ENCODE data around the gene CCDC179.
A peak's percentile ranks its signal among the peaks of the same experiment; 100 is the strongest.

CCDC179 gene

DNA sequence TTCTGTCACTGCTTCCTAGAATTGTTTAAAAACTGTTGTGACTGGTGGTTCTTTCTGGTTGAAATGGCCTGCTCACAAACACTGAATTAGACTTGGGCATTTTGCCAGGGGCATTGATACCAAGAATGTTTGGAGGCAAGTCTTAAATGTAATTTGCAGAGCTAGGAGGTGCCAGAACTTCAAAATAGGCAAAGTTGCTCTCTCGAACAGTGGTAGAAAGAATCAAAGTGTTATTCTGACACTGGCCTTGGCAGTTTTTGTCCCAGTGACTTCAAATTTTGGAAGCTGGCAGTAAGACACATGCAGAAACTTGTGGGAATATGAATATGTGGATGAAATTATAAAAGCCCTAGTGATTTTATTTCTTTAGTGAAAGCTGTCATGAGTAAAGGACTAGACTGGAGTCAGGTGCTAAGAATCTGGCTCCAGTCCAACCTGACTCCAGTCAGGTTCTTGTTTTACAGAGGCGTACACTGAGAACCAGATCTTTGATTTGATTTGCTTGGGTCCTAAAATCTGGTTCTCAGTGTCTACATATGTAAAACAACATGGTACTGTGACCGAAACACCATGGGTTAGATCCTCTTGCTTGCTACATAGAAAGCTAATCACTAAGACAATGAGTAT is 51.6 kb downstream of the CCDC179 start:
- H3K27ac ChIP-seq: peak overlapping the region; percentile 45; the same call in 1 of the 2 replicates
- TF ChIP-seq, protein P1, sequence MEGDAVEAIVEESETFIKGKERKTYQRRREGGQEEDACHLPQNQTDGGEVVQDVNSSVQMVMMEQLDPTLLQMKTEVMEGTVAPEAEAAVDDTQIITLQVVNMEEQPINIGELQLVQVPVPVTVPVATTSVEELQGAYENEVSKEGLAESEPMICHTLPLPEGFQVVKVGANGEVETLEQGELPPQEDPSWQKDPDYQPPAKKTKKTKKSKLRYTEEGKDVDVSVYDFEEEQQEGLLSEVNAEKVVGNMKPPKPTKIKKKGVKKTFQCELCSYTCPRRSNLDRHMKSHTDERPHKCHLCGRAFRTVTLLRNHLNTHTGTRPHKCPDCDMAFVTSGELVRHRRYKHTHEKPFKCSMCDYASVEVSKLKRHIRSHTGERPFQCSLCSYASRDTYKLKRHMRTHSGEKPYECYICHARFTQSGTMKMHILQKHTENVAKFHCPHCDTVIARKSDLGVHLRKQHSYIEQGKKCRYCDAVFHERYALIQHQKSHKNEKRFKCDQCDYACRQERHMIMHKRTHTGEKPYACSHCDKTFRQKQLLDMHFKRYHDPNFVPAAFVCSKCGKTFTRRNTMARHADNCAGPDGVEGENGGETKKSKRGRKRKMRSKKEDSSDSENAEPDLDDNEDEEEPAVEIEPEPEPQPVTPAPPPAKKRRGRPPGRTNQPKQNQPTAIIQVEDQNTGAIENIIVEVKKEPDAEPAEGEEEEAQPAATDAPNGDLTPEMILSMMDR (conservative IDR thresholded peaks at IDR 0.05): no peak

DNA sequence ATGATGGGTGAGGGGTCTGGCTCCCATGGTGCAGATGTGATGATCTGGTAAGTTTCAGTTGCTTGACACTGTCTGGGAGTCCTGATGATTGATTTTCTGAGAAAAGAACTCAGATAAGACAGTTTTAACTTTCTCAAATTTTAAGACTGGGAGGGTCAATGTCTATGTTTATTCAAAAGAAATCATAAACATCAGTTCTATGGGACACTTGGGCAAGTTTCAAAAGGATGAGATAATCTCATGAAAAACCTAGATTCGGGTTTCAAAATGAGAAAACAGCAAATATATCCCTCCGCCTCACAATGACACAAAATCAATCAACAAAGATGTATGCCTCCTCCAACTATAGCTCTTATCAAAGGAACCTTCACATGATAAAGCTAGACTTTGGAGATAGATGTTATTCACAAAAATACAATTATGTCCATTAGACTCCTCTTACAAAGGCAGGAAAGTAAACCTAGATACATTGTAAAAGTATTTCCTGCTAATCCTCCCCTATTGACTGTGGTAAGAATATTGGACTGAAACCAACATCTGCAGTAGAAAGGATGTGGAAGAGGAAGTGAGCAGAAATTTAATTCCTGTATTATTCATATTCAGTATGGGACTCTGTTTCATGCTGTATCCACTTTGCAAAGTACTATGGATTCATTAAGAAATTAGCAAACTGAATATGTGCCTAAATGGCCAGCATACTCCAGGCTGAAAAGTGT is 52.3 kb downstream of the CCDC179 start:
- H3K27ac ChIP-seq: peak overlapping the region; percentile 45; the same call in 1 of the 2 replicates
- TF ChIP-seq, protein P1 (conservative IDR thresholded peaks at IDR 0.05): no peak

DNA sequence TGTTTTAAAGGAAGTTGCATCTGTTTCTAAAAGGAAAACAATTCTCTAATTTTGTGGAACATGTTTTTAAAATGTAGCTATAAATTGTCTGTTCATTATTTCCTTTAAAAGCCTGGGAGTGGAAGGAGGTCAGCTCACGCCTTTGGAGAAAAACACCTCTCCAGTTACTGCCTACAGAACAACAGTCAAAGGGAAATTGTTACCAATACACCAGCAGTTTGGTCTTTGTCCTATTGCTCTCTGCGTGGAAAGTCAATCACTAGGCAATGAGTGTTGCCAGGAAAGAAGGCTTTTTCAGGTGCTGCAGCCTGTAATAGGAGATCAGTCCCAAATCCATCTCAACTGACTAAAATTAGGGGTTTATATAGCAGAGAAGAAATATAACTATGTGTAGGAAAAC is 52.9 kb downstream of the CCDC179 start:
- TF ChIP-seq, protein P1 (conservative IDR thresholded peaks at IDR 0.05): no peak

DNA sequence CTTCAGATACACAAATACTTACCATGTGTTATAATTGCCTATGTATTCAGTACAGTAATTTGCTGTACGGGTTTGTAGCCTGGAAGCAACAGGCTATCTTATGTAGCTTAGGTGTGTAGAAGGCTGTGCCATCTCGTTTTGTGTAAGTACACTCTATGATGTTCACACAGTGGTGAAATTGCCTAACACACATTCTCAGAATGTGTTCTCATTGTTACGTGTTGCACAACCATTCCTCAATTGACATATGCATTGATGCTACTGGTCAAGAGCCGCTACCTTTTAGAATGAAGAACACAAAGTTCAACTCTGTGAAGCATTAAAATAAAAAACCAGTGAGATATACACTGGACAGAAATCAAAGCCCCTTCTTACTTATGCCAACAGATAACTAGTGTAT is 57.4 kb downstream of the CCDC179 start:
- no peak overlapping the region for H3K27ac ChIP-seq
- TF ChIP-seq, protein P1 (conservative IDR thresholded peaks at IDR 0.05): no peak

More for the DNA sequence above, 52.9 kb downstream of the CCDC179 start:
- peak overlapping the region; percentile 45; the same call in 1 of the 2 replicates for H3K27ac ChIP-seq

DNA sequence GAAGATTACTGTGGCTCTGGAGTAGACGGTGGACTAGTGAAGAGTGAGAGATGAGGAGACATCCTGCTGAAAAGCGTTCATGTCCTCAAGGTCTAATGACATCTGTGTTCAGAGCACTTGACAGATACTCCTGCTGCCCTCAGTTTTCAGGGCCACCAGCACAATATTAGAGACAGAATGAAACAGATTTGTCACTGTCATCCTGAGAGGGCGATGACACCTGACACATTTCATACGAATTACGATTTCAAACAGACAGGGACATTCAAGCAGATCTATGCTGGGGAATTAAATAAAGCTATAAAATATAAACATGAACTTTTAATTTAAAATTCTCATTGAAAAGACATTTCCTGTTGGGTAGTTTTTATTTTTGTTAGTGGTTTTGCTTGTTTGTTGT is 59.8 kb downstream of the CCDC179 start:
- TF ChIP-seq, protein P1 (conservative IDR thresholded peaks at IDR 0.05): no peak
- H3K27ac ChIP-seq: no peak overlapping the region

DNA sequence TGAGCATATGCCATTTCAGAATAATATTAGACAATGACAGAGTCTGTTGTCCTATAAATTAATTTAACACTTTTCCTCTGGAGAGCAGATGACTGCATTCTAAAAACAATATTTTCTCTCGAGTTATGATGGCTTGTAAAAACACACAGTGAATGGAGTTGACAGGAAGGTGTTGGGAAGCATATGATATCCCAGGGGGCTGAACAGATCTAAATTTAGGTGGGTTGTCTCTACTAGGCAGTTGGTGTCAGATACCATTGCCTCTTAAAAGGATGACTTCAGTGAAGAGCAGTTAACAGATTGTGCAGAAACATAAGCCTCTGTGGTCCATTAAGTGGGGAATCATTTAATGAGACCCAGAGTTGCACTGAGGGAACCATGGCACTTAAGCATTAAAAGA is 61.4 kb downstream of the CCDC179 start:
- no peak overlapping the region for H3K27ac ChIP-seq
- TF ChIP-seq, protein P1 (conservative IDR thresholded peaks at IDR 0.05): no peak

DNA sequence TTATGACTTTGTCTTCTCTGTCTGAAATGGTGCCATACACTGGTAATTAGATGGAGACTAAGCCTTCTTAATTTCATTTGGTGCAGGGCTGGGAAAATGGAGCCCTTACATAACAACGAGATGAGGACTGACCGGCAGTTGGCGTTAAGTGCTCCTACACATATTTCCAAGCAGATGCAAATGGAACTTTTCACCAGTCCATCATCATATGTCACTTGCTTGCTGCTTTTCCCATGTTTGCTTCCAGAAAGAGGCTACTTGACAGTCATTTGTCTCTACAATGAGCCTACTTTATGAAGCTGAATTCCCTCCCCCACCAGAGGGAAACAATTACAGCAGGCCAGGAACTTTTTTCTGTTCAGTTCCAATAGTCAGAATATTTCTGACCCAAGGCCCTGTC is 63.2 kb downstream of the CCDC179 start:
- TF ChIP-seq, protein P1 (conservative IDR thresholded peaks at IDR 0.05): no peak
- no peak overlapping the region for H3K27ac ChIP-seq
